Globus pallidus (tissue), 1 donor: ENCODE measurements around the gene A3GALT2.

Source experiments
- DNase-seq: peaks from one replicate; pipeline ENCODE4 v3.0.0-alpha.2; 2015; ENCODE audit warnings: low spot score

Gene A3GALT2

GRCh38 chr1:33320619-33321165, at the start of gene A3GALT2:
Gene A3GALT2 (minus strand): TSS chr1:33321098. CDS start chr1:33321098, 0 bp downstream.
- DNase-seq: no peak

DNA sequence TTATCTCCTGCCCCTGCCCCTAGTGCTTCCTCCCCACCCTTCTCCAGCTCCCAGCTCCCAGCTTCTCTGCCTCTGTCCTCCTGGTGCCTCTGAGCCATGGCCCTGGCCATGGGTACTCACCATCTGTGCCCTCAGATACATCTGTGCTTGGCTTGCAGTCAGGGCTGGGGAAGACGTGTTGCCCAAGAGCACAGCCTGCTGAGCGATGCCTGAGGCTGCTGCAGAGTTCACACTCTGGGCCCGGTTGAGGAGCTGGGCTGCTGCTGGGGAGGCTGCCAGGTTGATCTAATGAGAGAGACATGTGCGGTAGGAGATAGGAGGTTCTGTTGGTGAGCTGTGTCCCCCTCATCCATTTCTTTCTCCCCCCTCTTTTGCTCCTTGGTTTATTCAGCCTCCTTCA, 49.4 kb upstream of the A3GALT2 start:
- no peak for DNase-seq

DNA sequence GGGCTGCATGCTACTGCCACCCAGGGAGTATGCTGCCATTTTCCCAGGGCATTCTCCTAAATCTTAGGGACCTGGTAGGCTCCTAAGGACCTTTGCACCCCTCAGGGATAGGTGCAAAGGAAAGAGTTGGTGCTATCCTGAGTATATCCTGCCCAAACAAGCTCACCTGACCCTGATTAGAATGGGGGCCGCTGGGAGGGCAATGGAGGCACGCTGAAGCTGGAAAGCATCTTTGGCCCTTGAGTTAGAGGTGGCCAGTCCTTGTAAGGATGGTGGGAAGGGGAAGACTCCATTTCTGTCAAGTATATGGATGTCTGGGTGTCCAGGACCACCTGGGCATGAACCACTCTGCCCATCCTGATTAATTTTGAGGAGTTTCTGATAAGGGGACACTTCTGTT, 48.9 kb upstream of the A3GALT2 start:
- DNase-seq: no peak

GRCh38 chr1:33369081-33369480, 48.2 kb upstream of the A3GALT2 start:
- DNase-seq: no peak

GRCh38 chr1:33368431-33368830, 47.5 kb upstream of the A3GALT2 start:
- DNase-seq: no peak

GRCh38 chr1:33367485-33368405, 46.8 kb upstream of the A3GALT2 start:
- peak; percentile 88 for DNase-seq

GRCh38 chr1:33366762-33367484, 46.0 kb upstream of the A3GALT2 start:
- no peak for DNase-seq

GRCh38 chr1:33365560-33365997, 44.7 kb upstream of the A3GALT2 start:
- no peak for DNase-seq

DNA sequence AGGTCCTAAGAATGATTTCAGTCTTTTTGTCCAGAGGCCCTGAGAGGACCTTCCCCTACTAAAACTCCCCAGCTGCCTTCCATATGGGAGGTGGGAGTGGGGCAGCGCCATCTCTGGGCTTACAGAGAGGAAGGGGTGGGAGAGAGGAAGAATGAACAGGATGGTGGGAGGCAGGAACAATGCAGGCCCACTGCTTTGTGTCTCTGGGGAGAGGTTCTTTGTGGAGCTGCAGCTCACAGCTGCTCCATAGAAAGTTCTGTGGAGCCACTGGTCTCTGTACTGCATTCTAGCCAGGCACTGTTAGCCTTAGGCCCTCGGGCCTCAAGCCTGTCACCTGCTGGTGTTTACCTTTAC, 43.6 kb upstream of the A3GALT2 start:
- DNase-seq: no peak

DNA sequence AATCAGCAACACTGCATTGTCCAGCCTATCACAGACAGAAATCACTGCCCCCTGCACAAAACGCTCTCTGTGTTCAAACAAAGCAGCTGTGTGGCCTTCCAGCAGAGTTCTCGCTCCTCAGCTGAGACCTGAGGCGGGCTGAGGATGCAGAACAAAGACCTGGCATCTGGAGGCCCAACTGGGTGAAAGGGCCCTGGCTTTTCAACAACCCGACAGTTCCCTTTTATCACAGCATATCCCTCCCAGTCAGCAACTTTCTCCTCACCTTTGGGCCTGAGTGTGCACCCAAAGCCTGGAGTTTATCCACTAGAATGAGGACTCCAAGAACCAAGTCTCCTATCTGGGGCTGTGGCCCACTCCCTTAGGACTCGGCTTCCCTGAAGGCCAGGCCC, 42.6 kb upstream of the A3GALT2 start:
- DNase-seq: peak; percentile 92

GRCh38 chr1:33363021-33363420, 42.1 kb upstream of the A3GALT2 start:
- DNase-seq: no peak

DNA sequence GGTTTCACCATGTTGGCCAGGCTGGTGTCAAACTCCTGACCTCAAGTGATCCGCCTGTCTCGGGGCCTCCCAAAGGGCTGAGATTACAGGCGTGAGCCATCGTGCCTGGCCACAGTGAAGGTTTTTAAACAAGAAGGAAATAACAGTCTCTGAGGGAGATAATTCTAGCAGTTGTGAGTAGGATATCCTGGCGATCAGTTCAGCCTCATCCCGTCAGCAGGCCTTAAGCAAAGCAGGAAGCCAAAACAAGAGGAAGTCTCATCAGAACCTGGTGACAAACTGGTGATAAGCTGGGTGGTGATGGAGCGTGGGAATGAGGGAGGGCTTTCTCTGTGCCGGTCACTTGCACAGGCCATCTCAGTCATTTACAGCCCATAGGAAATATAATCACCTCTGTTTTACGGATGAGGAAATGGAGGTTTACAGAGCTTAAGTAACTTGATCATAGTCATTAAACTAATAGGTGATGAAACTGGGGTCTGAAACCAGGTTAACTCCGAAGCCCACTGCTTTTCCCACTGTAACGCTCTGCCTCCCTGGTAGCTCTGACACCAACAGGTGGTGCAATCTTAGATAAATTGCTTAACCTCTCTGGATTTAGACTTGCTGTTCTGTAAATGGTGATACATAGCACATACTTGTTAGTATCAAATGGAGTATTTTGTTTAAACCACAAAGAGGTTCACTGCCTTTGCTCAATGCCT, 40.8 kb upstream of the A3GALT2 start:
- DNase-seq: no peak

DNA sequence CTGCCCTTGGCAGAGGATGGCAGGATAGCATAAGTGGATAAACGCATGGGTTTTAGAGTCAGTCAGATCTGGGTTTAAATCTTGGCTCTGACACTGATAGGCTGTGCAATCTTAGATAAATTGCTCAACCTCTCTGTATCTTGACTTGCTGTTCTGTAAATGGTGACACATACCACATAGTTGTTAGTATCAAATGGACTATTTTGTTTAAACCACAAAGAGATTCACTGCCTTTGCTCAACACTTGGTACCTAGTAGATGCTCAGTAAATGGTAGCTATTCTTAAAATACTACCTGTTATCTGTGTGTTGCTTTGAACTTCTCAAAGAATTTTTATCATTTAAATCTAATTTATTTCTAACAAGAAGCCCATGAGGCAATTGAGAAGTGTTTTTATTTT, 39.5 kb upstream of the A3GALT2 start:
- no peak for DNase-seq

GRCh38 chr1:33359931-33360330, 39.0 kb upstream of the A3GALT2 start:
- DNase-seq: no peak

GRCh38 chr1:33358795-33359503, 38.1 kb upstream of the A3GALT2 start:
- no peak for DNase-seq

- peak; percentile 80 for DNase-seq
These were observed 37.4 kb upstream of the A3GALT2 start for GRCh38 chr1:33358114-33358794.

DNA sequence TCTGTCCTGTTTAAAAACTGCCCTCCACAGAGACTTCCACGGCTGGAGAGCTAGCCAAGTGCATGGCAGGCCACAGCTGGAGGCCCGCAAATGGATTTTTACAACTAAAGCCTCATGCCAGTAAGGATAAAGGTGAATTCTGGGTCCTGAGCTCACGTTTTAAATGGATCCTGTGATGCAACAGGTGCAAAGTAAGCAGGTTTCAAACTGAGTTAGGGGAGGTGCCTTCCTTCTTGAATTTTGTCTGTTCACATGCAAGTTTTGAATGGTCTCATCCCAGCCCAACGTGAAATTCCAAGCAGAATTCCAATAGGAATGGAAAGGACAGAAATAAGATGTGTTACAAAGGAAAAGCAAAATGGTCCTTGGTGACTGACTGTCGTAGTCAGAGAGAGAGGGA, 36.2 kb upstream of the A3GALT2 start:
- no peak for DNase-seq

- DNase-seq: no peak
These were observed 33.9 kb upstream of the A3GALT2 start for GRCh38 chr1:33354707-33355316.

DNA sequence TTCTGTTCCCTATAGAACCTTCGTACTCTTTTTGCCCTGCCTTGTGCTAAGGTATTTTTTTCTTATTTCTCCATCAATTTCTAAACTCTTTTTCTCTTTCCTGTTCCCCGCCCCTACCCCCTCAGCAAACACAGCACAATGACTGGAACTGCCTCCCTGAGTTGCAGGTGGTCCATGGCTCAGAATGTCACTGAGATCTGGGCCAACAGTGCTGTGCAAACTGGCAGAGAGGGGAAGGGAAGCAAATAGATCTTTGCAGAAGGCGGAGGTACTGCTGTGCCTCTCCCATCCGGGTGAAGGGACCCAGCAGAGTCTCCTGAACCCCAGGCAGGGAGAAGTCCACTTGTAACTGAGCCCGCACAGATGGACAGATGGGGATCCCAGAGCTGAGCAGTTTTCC, 32.6 kb upstream of the A3GALT2 start:
- no peak for DNase-seq

- DNase-seq: no peak
These were observed 30.4 kb upstream of the A3GALT2 start for GRCh38 chr1:33351281-33351660.
